Brain microvascular endothelial cell (primary cell): ENCODE measurements around the gene SOX11.
"Not testable (repeated sequence)": the region's sequence is repeated elsewhere in the genome, so short reads cannot be mapped to it uniquely, and the experiment has no call there.

Experiments used
- DNase-seq: peaks from one replicate; pipeline ENCODE4 v3.0.0-alpha.2; 2020
- H3K27ac ChIP-seq: fragments of 250-450 bp; sonication (Bioruptor Pico); 2 replicates; pipeline ENCODE4 v1.5.1; 2020; ENCODE audit warnings: mild to moderate bottlenecking, moderate library complexity
- H3K27me3 ChIP-seq: fragments of 250-450 bp; sonication (Bioruptor Pico); replicated peaks from 2 replicates; pipeline ENCODE4 v1.5.1; 2020; ENCODE audit warnings: mild to moderate bottlenecking
- H3K36me3 ChIP-seq: fragments of 250-450 bp; sonication (Bioruptor Pico); replicated peaks from 2 replicates; pipeline ENCODE4 v1.5.1; 2020; ENCODE audit warnings: mild to moderate bottlenecking
- H3K4me3 ChIP-seq: 2 replicates; pipeline ENCODE4 v1.5.1; 2011; ENCODE audit warnings: low read depth, mild to moderate bottlenecking, control low read depth, low read length, moderate library complexity
- CTCF ChIP-seq: IDR thresholded peaks from 2 replicates; pipeline ENCODE4 v1.5.1; 2011; ENCODE audit warnings: low read depth, mild to moderate bottlenecking, moderate library complexity, low read length, control low read depth, inconsistent platforms; ENCODE audit errors: missing control alignments
- in situ Hi-C: cut with HindIII; loops from 2 replicates; pipeline ENCODE4 v1.10.0; 2017; ENCODE audit warnings: low sequenced_read_pairs, low pct_ligation_motif_present

SOX11 gene

GRCh38 chr2:5691985-5692529, at the start of gene SOX11:
Gene SOX11 (plus strand): TSS chr2:5692384. CDS start chr2:5692722, 338 bp downstream.
- peak within 1 kb of the TSS; percentile 78 for H3K27ac ChIP-seq
- no peak for TF ChIP-seq CTCF
- H3K36me3 ChIP-seq, result no peaks in the 10 kb centered on the region
- H3K4me3 ChIP-seq, result peak within 1 kb of the TSS; percentile 84
- in situ Hi-C loops, result no loop called here
- no peaks in the 10 kb centered on the region for H3K27me3 ChIP-seq
- DNase-seq, result peak; percentile 94

GRCh38 chr2:5652734-5653133, 39.5 kb upstream of the SOX11 start:
- H3K27ac ChIP-seq, DNase-seq, H3K4me3 ChIP-seq, in situ Hi-C loops, H3K36me3 ChIP-seq, H3K27me3 ChIP-seq: not testable (repeated sequence)

GRCh38 chr2:5653756-5654155, 38.4 kb upstream of the SOX11 start:
- in situ Hi-C loops, DNase-seq, H3K4me3 ChIP-seq, H3K27me3 ChIP-seq, H3K36me3 ChIP-seq, H3K27ac ChIP-seq: not testable (repeated sequence)

GRCh38 chr2:5657231-5657630, 35.0 kb upstream of the SOX11 start:
- no peaks in the 10 kb centered on the region for H3K27me3 ChIP-seq
- in situ Hi-C loops, result no loop called here
- no peak overlapping the region for H3K4me3 ChIP-seq
- TF ChIP-seq CTCF, result no peak
- peak overlapping the region; percentile 37 for H3K27ac ChIP-seq
- DNase-seq, result peak; percentile 78
- no peaks in the 10 kb centered on the region for H3K36me3 ChIP-seq

GRCh38 chr2:5660591-5660990, 31.6 kb upstream of the SOX11 start:
- no peak for DNase-seq

GRCh38 chr2:5661362-5661761, 30.8 kb upstream of the SOX11 start:
- Histone ChIP-seq H3K27ac (no peak overlapping the region), H3K36me3 (no peaks in the 10 kb centered on the region), H3K4me3 (no peak overlapping the region), H3K27me3 (no peaks in the 10 kb centered on the region)
- no peak for TF ChIP-seq CTCF
- in situ Hi-C loops, result no loop called here
- no peak for DNase-seq

More at GRCh38 chr2:5660591-5660990, 31.6 kb upstream of the SOX11 start:
- Histone ChIP-seq H3K27ac (no peak overlapping the region), H3K4me3 (no peak overlapping the region), H3K36me3 (no peaks in the 10 kb centered on the region), H3K27me3 (no peaks in the 10 kb centered on the region)
- in situ Hi-C loops, result no loop called here
- TF ChIP-seq CTCF, result no peak

- TF ChIP-seq CTCF, result no peak
- in situ Hi-C loops, result no loop called here
Observed at GRCh38 chr2:5664278-5664681, 27.9 kb upstream of the SOX11 start.

More at GRCh38 chr2:5664278-5664681, 27.9 kb upstream of the SOX11 start:
- no peaks in the 10 kb centered on the region for H3K36me3 ChIP-seq
- no peak overlapping the region for H3K27ac ChIP-seq
- no peak for DNase-seq
- no peaks in the 10 kb centered on the region for H3K27me3 ChIP-seq
- H3K4me3 ChIP-seq, result no peak overlapping the region
